ENCODE data around the gene ACSS3. TPM values are rescaled to one million over a fixed set of nuclear protein-coding genes. Genes with fewer than 3 reads are reported as not detected.

Gene ACSS3
- total RNA-seq, 1 donor from 2014 or later, result 7.7 TPM

- DNase-seq (ENCODE audit: extremely low read depth, low read depth, low spot score), result no peak
Observed at GRCh38 chr12:81274637-81275529, 197.0 kb downstream of the ACSS3 start.

- DNase-seq (ENCODE audit: extremely low read depth, low read depth, low spot score), result no peak
Observed at GRCh38 chr12:81284137-81284536, 206.3 kb downstream of the ACSS3 start.

- DNase-seq (ENCODE audit: extremely low read depth, low read depth, low spot score), result no peak
Observed at GRCh38 chr12:81288651-81289050, 210.8 kb downstream of the ACSS3 start.

- no peak for DNase-seq (ENCODE audit: extremely low read depth, low read depth, low spot score)
Observed at GRCh38 chr12:81294325-81295190, 216.7 kb downstream of the ACSS3 start.

- no peak for DNase-seq (ENCODE audit: extremely low read depth, low read depth, low spot score)
Observed at GRCh38 chr12:81295251-81295650, 217.4 kb downstream of the ACSS3 start.

GRCh38 chr12:81296556-81297305 lies 218.9 kb downstream of the ACSS3 start:
- DNase-seq (ENCODE audit: extremely low read depth, low read depth, low spot score), result peak; percentile 42

- DNase-seq (ENCODE audit: extremely low read depth, low read depth, low spot score), result no peak
Observed at GRCh38 chr12:81297601-81298000, 219.7 kb downstream of the ACSS3 start.

- DNase-seq (ENCODE audit: extremely low read depth, low read depth, low spot score), result no peak
Observed at GRCh38 chr12:81300454-81300853, 222.6 kb downstream of the ACSS3 start.

GRCh38 chr12:81303935-81304334 lies 226.1 kb downstream of the ACSS3 start:
- no peak for DNase-seq (ENCODE audit: extremely low read depth, low read depth, low spot score)

Other genes starting within 250 kb of the ACSS3 start
- gene LIN7A, start 140.1 kb upstream of the ACSS3 start, total RNA-seq, result 1.7 and 2.6 TPM in 2 replicates